IMR-90 (cell line): ENCODE results near the gene TOPORS. TPM values are rescaled to one million over a fixed set of nuclear protein-coding genes. Genes with fewer than 3 reads are reported as not detected.
A peak's percentile ranks its signal among the peaks of the same experiment; 100 is the strongest.
"Not testable (repeated sequence)": the region's sequence is repeated elsewhere in the genome, so short reads cannot be mapped to it uniquely, and the experiment has no call there.

Experiments
- ATAC-seq: fragments of 200-7000 bp; cut with Tn5 transposase; 2 replicates; pipeline ENCODE4 v1.9.1; 2020; ENCODE audit warnings: low read depth, mild to moderate bottlenecking, moderate library complexity
- BruUV-seq: library from RNA; stranded (reverse); fragments of 400-500 nt; replicated peaks from 2 replicates; lab custom pipeline; 2021; lab: Mats Ljungman, UMichigan
- CTCF ChIA-PET: fragments of 300-600 bp; formaldehyde crosslinking; extraction: SDS; loops from one replicate; lab custom pipeline; 2021; ENCODE audit warnings: antibody characterized with exemption; lab: Yijun Ruan, JAX
- POLR2A ChIA-PET: fragments of 300-600 bp; sonication (Branson Sonifier 250); formaldehyde crosslinking; loops from one replicate; lab custom pipeline; 2022; ENCODE audit warnings: antibody characterized with exemption; ENCODE audit not compliant: unreplicated experiment; lab: Charles Lee
- DNase-seq: peaks from one replicate; pipeline ENCODE4 v3.0.0; 2013
- H2AFZ ChIP-seq: replicated peaks from 2 replicates; pipeline ENCODE3; 2013; ENCODE audit warnings: low read length, mild to moderate bottlenecking; ENCODE audit not compliant: poor library complexity
- H2AK5ac ChIP-seq: 2 replicates; pipeline ENCODE4 v1.6.1; 2013; ENCODE audit warnings: low read depth, low read length, inconsistent platforms
- H2AK9ac ChIP-seq: replicated peaks from 2 replicates; pipeline ENCODE3; 2013; ENCODE audit warnings: mild to moderate bottlenecking, low read depth, low read length, moderate library complexity; ENCODE audit not compliant: poor library complexity
- H2BK120ac ChIP-seq: 2 replicates; pipeline ENCODE4 v1.6.1; 2013; ENCODE audit warnings: low read depth, low read length, inconsistent platforms
- H2BK15ac ChIP-seq: 3 replicates; pipeline ENCODE4 v1.6.1; 2013; ENCODE audit warnings: low read depth, low read length, inconsistent platforms
- H2BK20ac ChIP-seq: 2 replicates; pipeline ENCODE4 v1.6.1; 2013; ENCODE audit warnings: low read depth, mild to moderate bottlenecking, inconsistent platforms, low read length, moderate library complexity
- H2BK5ac ChIP-seq: 2 replicates; pipeline ENCODE4 v1.6.1; 2013; ENCODE audit warnings: mild to moderate bottlenecking, low read depth, low read length, inconsistent platforms; ENCODE audit not compliant: poor library complexity, severe bottlenecking
- H3K14ac ChIP-seq: replicated peaks from 2 replicates; pipeline ENCODE4 v1.6.1; 2013; ENCODE audit warnings: low read depth, low read length, inconsistent platforms
- H3K18ac ChIP-seq: 2 replicates; pipeline ENCODE4 v1.6.1; 2013; ENCODE audit warnings: low read depth, low read length, control low read depth
- H3K23ac ChIP-seq: 2 replicates; pipeline ENCODE4 v1.6.1; 2013; ENCODE audit warnings: low read depth, low read length, inconsistent platforms
- H3K27ac ChIP-seq: 2 replicates; pipeline ENCODE4 v1.5.1; 2013; ENCODE audit warnings: mild to moderate bottlenecking, control low read depth, low read length; ENCODE audit not compliant: insufficient read depth
- H3K27me3 ChIP-seq: 2 replicates; pipeline ENCODE4 v1.6.1; 2013; ENCODE audit warnings: low read length; ENCODE audit not compliant: control insufficient read depth, insufficient read depth
- H3K36me3 ChIP-seq: 2 replicates; pipeline ENCODE4 v1.6.1; 2013; ENCODE audit warnings: low read length, mixed read lengths; ENCODE audit not compliant: control insufficient read depth, insufficient read depth
- H3K4ac ChIP-seq: 2 replicates; pipeline ENCODE4 v1.6.1; 2013; ENCODE audit warnings: low read depth, low read length, inconsistent platforms
- H3K4me1 ChIP-seq: 2 replicates; pipeline ENCODE4 v1.6.1; 2013; ENCODE audit warnings: low read length, mixed read lengths; ENCODE audit not compliant: control insufficient read depth, insufficient read depth
- H3K4me2 ChIP-seq: 2 replicates; pipeline ENCODE4 v1.6.1; 2013; ENCODE audit warnings: low read depth, mild to moderate bottlenecking, control low read depth, low read length, moderate library complexity
- H3K4me3 ChIP-seq: 2 replicates; pipeline ENCODE4 v1.5.1; 2013; ENCODE audit warnings: low read depth, mild to moderate bottlenecking, control low read depth, low read length, moderate library complexity; ENCODE audit not compliant: insufficient read depth
- H3K56ac ChIP-seq: 2 replicates; pipeline ENCODE4 v1.6.1; 2013; ENCODE audit warnings: low read length, inconsistent platforms; ENCODE audit not compliant: insufficient read depth; ENCODE audit errors: extremely low read depth
- H3K79me1 ChIP-seq, 2 experiments: 2 replicates each; pipeline ENCODE4 v1.6.1; 2013; ENCODE audit warnings: low read length in 2 of 2, inconsistent platforms in 1 of 2, low read depth in 1 of 2
- H3K9ac ChIP-seq: 2 replicates; pipeline ENCODE4 v1.6.1; 2013; ENCODE audit warnings: low read depth, low read length, control low read depth
- H3K9me1 ChIP-seq: 2 replicates; pipeline ENCODE4 v1.6.1; 2013; ENCODE audit warnings: low read length, inconsistent platforms; ENCODE audit not compliant: insufficient read depth
- H3K9me3 ChIP-seq: 2 replicates; pipeline ENCODE4 v1.6.1; 2013; ENCODE audit warnings: low read length; ENCODE audit not compliant: control insufficient read depth, insufficient read depth
- H4K20me1 ChIP-seq: 2 replicates; pipeline ENCODE4 v1.6.1; 2013; ENCODE audit warnings: low read length, inconsistent platforms; ENCODE audit not compliant: insufficient read depth
- H4K5ac ChIP-seq: 2 replicates; pipeline ENCODE4 v1.6.1; 2013; ENCODE audit warnings: mild to moderate bottlenecking, low read depth, low read length, control low read depth
- H4K8ac ChIP-seq, 2 experiments: 2 replicates each; pipeline ENCODE4 v1.6.1; 2013; ENCODE audit warnings: low read depth in 2 of 2, low read length in 2 of 2, control low read depth in 1 of 2, inconsistent platforms in 1 of 2
- H4K91ac ChIP-seq: 2 replicates; pipeline ENCODE4 v1.6.1; 2013; ENCODE audit warnings: low read depth, low read length, inconsistent platforms; ENCODE audit not compliant: insufficient read depth
- WGBS, 2 experiments: methylation state at CpG; one replicate each; pipeline versions ENCODE4 v1.1.5 to v1.1.7; 2013; ENCODE audit warnings: missing lambda C conversion rate in 2 of 2; ENCODE audit not compliant: insufficient read length in 1 of 2; ENCODE audit errors: extremely low coverage in 2 of 2; 5-methylcytosine and 5-hydroxymethylcytosine counted together
- dilution Hi-C: fragments of 300-500 bp; cut with HindIII; formaldehyde crosslinking; loops from one replicate; pipeline ENCODE4 v1.14.3; 2018; ENCODE audit warnings: low sequenced_read_pairs; ENCODE audit not compliant: unreplicated experiment
- in situ Hi-C: fragments of 300-500 bp; cut with MboI; formaldehyde crosslinking; loops from 3 replicates; pipeline ENCODE4 v1.14.3; 2019; ENCODE audit warnings: low sequenced_read_pairs, inconsistent platforms, mixed read lengths
- intact Hi-C: fragments of 100-400 bp; cut with micrococcal nuclease; formaldehyde crosslinking; loops from 2 replicates; pipeline ENCODE4 v1.10.0; 2022
- polyA plus RNA-seq, 3 experiments: library from polyadenylated mRNA; depleted of rRNA; stranded (reverse); fragments of >200 nt; gene quantifications; 2 replicates each; pipeline ENCODE4 v1.2.3, GENCODE V29; 2012; ENCODE audit warnings: low replicate concordance in 1 of 3
- total RNA-seq: library from RNA; depleted of rRNA; stranded (reverse); fragments of >200 nt; gene quantifications from 2 replicates; pipeline ENCODE4 v1.2.3, GENCODE V29; 2012

The TOPORS gene
- total and polyA plus RNA-seq, 2 of the 4 experiments (the other 2 are of a cell fraction) = 7.4 to 27.8 TPM

GRCh38 chr9:32524558-32524891, 27.9 kb downstream of the TOPORS start:
- H3K9me1 ChIP-seq, dilution Hi-C loops, H3K36me3 ChIP-seq, H3K4me1 ChIP-seq, DNase-seq, H2AK9ac ChIP-seq, H3K9me3 ChIP-seq, H4K91ac ChIP-seq, H3K56ac ChIP-seq, in situ Hi-C loops, H4K20me1 ChIP-seq, BruUV-seq, H3K4ac ChIP-seq, H3K18ac ChIP-seq, H2AFZ ChIP-seq, H4K5ac ChIP-seq, H2BK5ac ChIP-seq, H2BK20ac ChIP-seq, H2AK5ac ChIP-seq, H2BK15ac ChIP-seq, H2BK120ac ChIP-seq, H3K27ac ChIP-seq, H3K27me3 ChIP-seq, H3K14ac ChIP-seq, intact Hi-C loops, POLR2A ChIA-PET, ATAC-seq: not testable (repeated sequence)
- Histone ChIP-seq H3K9ac (peak overlapping the region; percentile 92; the same call in 1 of the 2 replicates), H4K8ac (peak overlapping the region in 1 of 2 experiments; percentile 10; a peak in 1 of 4 replicates), H3K4me2 (peak overlapping the region; percentile 90), H3K4me3 (peak overlapping the region; percentile 86), H3K23ac (0 out of 2 replicates have a peak overlapping the region, but pooled peaks have one; percentile 44), H3K79me1 (peaks cover 31 to 35% of the 10 kb centered on the region in 2 experiments)
- WGBS, 2 experiments = 93% methylated on average over 2 of the region's 11 CpGs; no CpG with 5 or more reads in 1 of the 2 experiments
- CTCF ChIA-PET = interaction anchor here (1.3 kb wide), 1 partner anchor 145 kb away, joined by 4 read pairs; no protein-coding TSS in a partner anchor
